ENCODE measurements around the gene FANCB. TPM values are rescaled to one million over a fixed set of nuclear protein-coding genes. Genes with fewer than 3 reads are reported as not detected.

FANCB gene
- total and polyA plus RNA-seq, 2 of the 13 experiments (the other 11 are each of a cell fraction or from before 2014, with no cell fraction given): 1.0 to 5.8 TPM

DNA sequence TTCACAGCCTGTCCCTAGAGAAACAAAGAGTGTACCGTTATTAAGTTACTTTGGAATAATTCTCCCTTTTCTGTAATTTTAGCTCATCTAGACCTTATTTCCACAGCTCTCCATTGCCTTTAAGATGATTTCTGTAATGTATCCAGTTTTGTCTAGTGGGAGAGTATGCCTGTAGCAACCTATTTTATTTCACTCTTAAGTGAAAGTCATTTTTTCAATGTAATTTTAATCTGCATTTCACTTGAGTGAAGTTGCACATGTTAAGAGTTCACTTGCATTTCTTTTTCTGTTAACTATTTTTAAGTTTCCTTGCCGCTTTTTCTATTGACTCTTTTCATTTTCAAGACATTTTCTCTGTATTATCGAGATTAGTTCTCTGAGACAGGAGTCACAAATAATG, 46.5 kb downstream of the FANCB start (continued):
- TF ChIP-seq ZNF674 (CRISPR knock-in tag; IDR thresholded peaks at IDR 0.05; ENCODE audit: low read depth) (no peak), ZNF496 (CRISPR knock-in tag; IDR thresholded peaks at IDR 0.05; ENCODE audit: insufficient replicate concordance) (no peak), ZFP90 (CRISPR knock-in tag; IDR thresholded peaks at IDR 0.05; ENCODE audit: borderline replicate concordance) (no peak), ZNF468 (CRISPR knock-in tag; IDR thresholded peaks at IDR 0.05) (no peak)
- TF ChIP-seq, protein P1, sequence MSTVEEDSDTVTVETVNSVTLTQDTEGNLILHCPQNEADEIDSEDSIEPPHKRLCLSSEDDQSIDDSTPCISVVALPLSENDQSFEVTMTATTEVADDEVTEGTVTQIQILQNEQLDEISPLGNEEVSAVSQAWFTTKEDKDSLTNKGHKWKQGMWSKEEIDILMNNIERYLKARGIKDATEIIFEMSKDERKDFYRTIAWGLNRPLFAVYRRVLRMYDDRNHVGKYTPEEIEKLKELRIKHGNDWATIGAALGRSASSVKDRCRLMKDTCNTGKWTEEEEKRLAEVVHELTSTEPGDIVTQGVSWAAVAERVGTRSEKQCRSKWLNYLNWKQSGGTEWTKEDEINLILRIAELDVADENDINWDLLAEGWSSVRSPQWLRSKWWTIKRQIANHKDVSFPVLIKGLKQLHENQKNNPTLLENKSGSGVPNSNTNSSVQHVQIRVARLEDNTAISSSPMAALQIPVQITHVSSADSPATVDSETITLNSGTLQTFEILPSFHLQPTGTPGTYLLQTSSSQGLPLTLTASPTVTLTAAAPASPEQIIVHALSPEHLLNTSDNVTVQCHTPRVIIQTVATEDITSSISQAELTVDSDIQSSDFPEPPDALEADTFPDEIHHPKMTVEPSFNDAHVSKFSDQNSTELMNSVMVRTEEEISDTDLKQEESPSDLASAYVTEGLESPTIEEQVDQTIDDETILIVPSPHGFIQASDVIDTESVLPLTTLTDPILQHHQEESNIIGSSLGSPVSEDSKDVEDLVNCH (CRISPR knock-in tag; IDR thresholded peaks at IDR 0.05): no peak
- TF ChIP-seq, protein P2, sequence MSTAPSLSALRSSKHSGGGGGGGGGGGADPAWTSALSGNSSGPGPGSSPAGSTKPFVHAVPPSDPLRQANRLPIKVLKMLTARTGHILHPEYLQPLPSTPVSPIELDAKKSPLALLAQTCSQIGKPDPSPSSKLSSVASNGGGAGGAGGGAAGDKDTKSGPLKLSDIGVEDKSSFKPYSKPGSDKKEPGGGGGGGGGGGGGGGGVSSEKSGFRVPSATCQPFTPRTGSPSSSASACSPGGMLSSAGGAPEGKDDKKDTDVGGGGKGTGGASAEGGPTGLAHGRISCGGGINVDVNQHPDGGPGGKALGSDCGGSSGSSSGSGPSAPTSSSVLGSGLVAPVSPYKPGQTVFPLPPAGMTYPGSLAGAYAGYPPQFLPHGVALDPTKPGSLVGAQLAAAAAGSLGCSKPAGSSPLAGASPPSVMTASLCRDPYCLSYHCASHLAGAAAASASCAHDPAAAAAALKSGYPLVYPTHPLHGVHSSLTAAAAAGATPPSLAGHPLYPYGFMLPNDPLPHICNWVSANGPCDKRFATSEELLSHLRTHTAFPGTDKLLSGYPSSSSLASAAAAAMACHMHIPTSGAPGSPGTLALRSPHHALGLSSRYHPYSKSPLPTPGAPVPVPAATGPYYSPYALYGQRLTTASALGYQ (CRISPR knock-in tag; IDR thresholded peaks at IDR 0.05): no peak
- TF ChIP-seq, protein P3, sequence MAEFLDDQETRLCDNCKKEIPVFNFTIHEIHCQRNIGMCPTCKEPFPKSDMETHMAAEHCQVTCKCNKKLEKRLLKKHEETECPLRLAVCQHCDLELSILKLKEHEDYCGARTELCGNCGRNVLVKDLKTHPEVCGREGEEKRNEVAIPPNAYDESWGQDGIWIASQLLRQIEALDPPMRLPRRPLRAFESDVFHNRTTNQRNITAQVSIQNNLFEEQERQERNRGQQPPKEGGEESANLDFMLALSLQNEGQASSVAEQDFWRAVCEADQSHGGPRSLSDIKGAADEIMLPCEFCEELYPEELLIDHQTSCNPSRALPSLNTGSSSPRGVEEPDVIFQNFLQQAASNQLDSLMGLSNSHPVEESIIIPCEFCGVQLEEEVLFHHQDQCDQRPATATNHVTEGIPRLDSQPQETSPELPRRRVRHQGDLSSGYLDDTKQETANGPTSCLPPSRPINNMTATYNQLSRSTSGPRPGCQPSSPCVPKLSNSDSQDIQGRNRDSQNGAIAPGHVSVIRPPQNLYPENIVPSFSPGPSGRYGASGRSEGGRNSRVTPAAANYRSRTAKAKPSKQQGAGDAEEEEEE (CRISPR knock-in tag; IDR thresholded peaks at IDR 0.05; ENCODE audit: borderline replicate concordance): no peak
- TF ChIP-seq, protein P4, sequence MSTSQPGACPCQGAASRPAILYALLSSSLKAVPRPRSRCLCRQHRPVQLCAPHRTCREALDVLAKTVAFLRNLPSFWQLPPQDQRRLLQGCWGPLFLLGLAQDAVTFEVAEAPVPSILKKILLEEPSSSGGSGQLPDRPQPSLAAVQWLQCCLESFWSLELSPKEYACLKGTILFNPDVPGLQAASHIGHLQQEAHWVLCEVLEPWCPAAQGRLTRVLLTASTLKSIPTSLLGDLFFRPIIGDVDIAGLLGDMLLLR (CRISPR knock-in tag; IDR thresholded peaks at IDR 0.05): no peak
